CD4-positive, alpha-beta T cell treated with Interleukin-4 for 4 hours (primary cell): Measurements from ENCODE around the gene LAT.
"Not testable (repeated sequence)": the region's sequence is repeated elsewhere in the genome, so short reads cannot be mapped to it uniquely, and the experiment has no call there.

Source experiments
- DNase-seq: peaks from one replicate; pipeline ENCODE4 v3.0.0-alpha.2; 2020

The LAT gene

GRCh38 chr16:28977703-28978662, 6.9 kb upstream of the LAT start:
- peak; percentile 30 for DNase-seq

- not testable (repeated sequence) for DNase-seq
Observed at GRCh38 chr16:28980330-28980729, 4.5 kb upstream of the LAT start.

- DNase-seq = no peak
Observed at GRCh38 chr16:28980929-28981328, 3.9 kb upstream of the LAT start.

GRCh38 chr16:28981517-28981916, 3.3 kb upstream of the LAT start:
- no peak for DNase-seq

- no peak for DNase-seq
Observed at GRCh38 chr16:28982418-28982817, 2.4 kb upstream of the LAT start.

GRCh38 chr16:28982949-28983348, 1.9 kb upstream of the LAT start:
- no peak for DNase-seq

GRCh38 chr16:28983644-28984043, 1.2 kb upstream of the LAT start:
- DNase-seq = no peak

- no peak for DNase-seq
Observed at GRCh38 chr16:28984091-28984490, 761 bp upstream of the LAT start.

GRCh38 chr16:28985211-28986041, 574 bp downstream of the LAT start:
- DNase-seq = no peak

- DNase-seq = no peak
Observed at GRCh38 chr16:28986046-28986445, 1.2 kb downstream of the LAT start.

- no peak for DNase-seq
Observed at GRCh38 chr16:28986492-28986891, 1.6 kb downstream of the LAT start.

GRCh38 chr16:28987170-28987853, 2.5 kb downstream of the LAT start:
- DNase-seq = no peak

- DNase-seq = no peak
Observed at GRCh38 chr16:28989363-28989762, 4.5 kb downstream of the LAT start.

GRCh38 chr16:28990375-28991040, 5.7 kb downstream of the LAT start:
- peak; percentile 76 for DNase-seq

GRCh38 chr16:28991687-28992086, 6.8 kb downstream of the LAT start:
- DNase-seq = no peak

- no peak for DNase-seq
Observed at GRCh38 chr16:28992496-28992895, 7.6 kb downstream of the LAT start.

- no peak for DNase-seq
Observed at GRCh38 chr16:28998837-28999236, 14.0 kb downstream of the LAT start.

GRCh38 chr16:28999577-28999976, 14.7 kb downstream of the LAT start:
- no peak for DNase-seq

- DNase-seq = no peak
Observed at GRCh38 chr16:29000019-29000418, 15.2 kb downstream of the LAT start.

- not testable (repeated sequence) for DNase-seq
Observed at GRCh38 chr16:29004496-29005139, 19.8 kb downstream of the LAT start.

GRCh38 chr16:29007730-29008593, 23.1 kb downstream of the LAT start:
- DNase-seq = peak; percentile 88
